Spleen (tissue), 13 donors: ENCODE data around the gene TBCB. TPM values are rescaled to one million over a fixed set of nuclear protein-coding genes. Genes with fewer than 3 reads are reported as not detected.
"Not testable (repeated sequence)": the region's sequence is repeated elsewhere in the genome, so short reads cannot be mapped to it uniquely, and the experiment has no call there.

Source experiments
- DNase-seq: peaks from one replicate; pipeline ENCODE4 v3.0.0-alpha.2; 2020
- H3K27ac ChIP-seq, 8 donors: fragments of 200-600 bp; sonication (generic) in 7 of 8; 1 replicate in 4 of 8; 2 replicates in 4 of 8; pipeline versions ENCODE4 v1.5.0 to v1.8.0; 2016 to 2021; ENCODE audit warnings: inconsistent platforms in 4 of 8, mild to moderate bottlenecking in 4 of 8, moderate library complexity in 1 of 8
- H3K27me3 ChIP-seq, 7 donors: fragments of 200-600 bp; sonication (generic) in 6 of 7; replicated peaks in 1 of 7; 1 replicate in 4 of 7; 2 replicates in 3 of 7; pipeline versions ENCODE4 v1.5.0 to v1.8.0; 2016 to 2021; ENCODE audit warnings: inconsistent platforms in 3 of 7, mild to moderate bottlenecking in 1 of 7
- H3K36me3 ChIP-seq, 6 donors: fragments of 200-600 bp; sonication (generic) in 5 of 6; 1 replicate in 4 of 6; 2 replicates in 2 of 6; pipeline versions ENCODE4 v1.5.0 to v1.8.0; 2016 to 2021; ENCODE audit warnings: inconsistent platforms in 2 of 6
- H3K4me1 ChIP-seq, 6 donors: fragments of 200-600 bp; sonication (generic) in 5 of 6; 1 replicate in 3 of 6; 2 replicates in 3 of 6; pipeline versions ENCODE4 v1.5.0 to v1.8.0; 2016 to 2021; ENCODE audit warnings: inconsistent platforms in 3 of 6
- H3K4me3 ChIP-seq, 8 donors: fragments of 200-600 bp; sonication (generic) in 7 of 8; 1 replicate in 4 of 8; 2 replicates in 4 of 8; pipeline versions ENCODE4 v1.5.0 to v1.8.0; 2016 to 2021; ENCODE audit warnings: inconsistent platforms in 4 of 8, mild to moderate bottlenecking in 4 of 8, moderate library complexity in 2 of 8
- H3K9me3 ChIP-seq, 8 donors: fragments of 200-600 bp; sonication (generic) in 7 of 8; 1 replicate in 4 of 8; 2 replicates in 4 of 8; pipeline versions ENCODE4 v1.5.0 to v1.8.0; 2016 to 2021; ENCODE audit warnings: inconsistent platforms in 4 of 8
- POLR2A ChIP-seq, 3 donors: fragments of 450-650 bp; IDR thresholded peaks; one replicate each; pipeline ENCODE4 v1.5.1; 2017; ENCODE audit warnings: antibody characterized with exemption in 3 of 3, mild to moderate bottlenecking in 1 of 3
- POLR2AphosphoS5 ChIP-seq, 3 donors: sonication (generic); formaldehyde crosslinking; IDR thresholded peaks; one replicate each; pipeline ENCODE4 v1.5.1; 2017; ENCODE audit warnings: antibody characterized with exemption in 3 of 3
- WGBS, 5 donors: extraction: QIAGEN DNeasy Blood & Tissue Kit in 3 of 5; methylation state at CpG; one replicate each; pipeline versions ENCODE4 v1.1.5 to v1.1.7; 2013 to 2018; 5-methylcytosine and 5-hydroxymethylcytosine counted together
- intact Hi-C: fragments of 100-400 bp; cut with DNase I; formaldehyde crosslinking; loops from one replicate; pipeline ENCODE4 v1.15.0; 2023; ENCODE audit warnings: low total_unique reads
- long read RNA-seq, 2 donors: transcript quantifications; one replicate each; lab custom pipeline, GENCODE V29; 2026
- polyA plus RNA-seq, 3 donors: library from polyadenylated mRNA; stranded (reverse); fragments of 200-250 nt; gene quantifications; one replicate each; pipeline ENCODE4 v1.2.1, GENCODE V29; 2013
- total RNA-seq, 7 donors: library from RNA; depleted of rRNA in 3 of 7; stranded (reverse); fragments of >200 nt in 3 of 7; fragmentation: NEBNext Ultra II Directional in 4 of 7; extraction: Animal tissue kit (Norgen Biotek cat#: 25700) in 4 of 7; gene quantifications; one replicate each; pipeline versions ENCODE4 v1.1.0 to v1.2.1, GENCODE V29; 2016 to 2021
- TF ChIP-seq, protein P1 (sequence below), 11 experiments: fragments of 200-600 bp in 7 of 11; fragments of 450-650 bp in 4 of 11; sonication (generic) in 4 of 11; IDR thresholded peaks in 8 of 11; conservative IDR thresholded peaks in 3 of 11; 1 replicate in 7 of 11; 2 replicates in 4 of 11; pipeline versions ENCODE4 v1.4.0 to v1.8.0; 2016 to 2021; ENCODE audit warnings: antibody characterized with exemption in 11 of 11, inconsistent platforms in 4 of 11, mild to moderate bottlenecking in 1 of 11
- donor health status: healthy with polysubstance abuse.
- donor health status: DM: no; HTN: no; CAD: no; lungs with moderate emphysema.
- donor health status: DM: no; HTN: no; CAD: no.
- donor health status: Bipolar disorder and iron deficiency.
- donor health status: healthy.
- donor health status: DM: no; HTN: no; CAD: no.
- donor health status: DM: yes; HTN: yes; CAD: no.

TBCB gene
- total RNA-seq (100 to 1,000 TPM in 3 of 7 donors, 10 to 100 TPM in 4; 87.8 to 120 (median 95.5) TPM), polyA plus RNA-seq (100 to 1,000 TPM; 152 to 170 (median 155) TPM)
- long read RNA-seq, donor 1, transcript TBCB-208 (5 exons, 776 nt): minor isoform, 9 of 82 reads
- long read RNA-seq, donor 1, transcript TBCB-201 (6 exons, 1,473 nt): major isoform, 53 of 82 reads
- long read RNA-seq, donor 1, partial matches to known transcripts: 15 of 82 reads
- long read RNA-seq, donor 1, other reads (novel, unspliced or antisense): 0 of 82 reads
- long read RNA-seq, donor 2, transcript TBCB-201 (6 exons, 1,473 nt): major isoform, 43 of 48 reads
- long read RNA-seq, donor 2, partial matches to known transcripts: 0 of 48 reads
- long read RNA-seq, donor 2, other reads (novel, unspliced or antisense): 0 of 48 reads

GRCh38 chr19:36115453-36116343 lies at the start of gene TBCB:
Gene TBCB, plus strand, starts transcription at chr19:36115468. Its CDS starts 93 bp downstream, at chr19:36115561.
- no peaks in the 10 kb centered on the region for H3K9me3 ChIP-seq
- TF ChIP-seq, protein P1, sequence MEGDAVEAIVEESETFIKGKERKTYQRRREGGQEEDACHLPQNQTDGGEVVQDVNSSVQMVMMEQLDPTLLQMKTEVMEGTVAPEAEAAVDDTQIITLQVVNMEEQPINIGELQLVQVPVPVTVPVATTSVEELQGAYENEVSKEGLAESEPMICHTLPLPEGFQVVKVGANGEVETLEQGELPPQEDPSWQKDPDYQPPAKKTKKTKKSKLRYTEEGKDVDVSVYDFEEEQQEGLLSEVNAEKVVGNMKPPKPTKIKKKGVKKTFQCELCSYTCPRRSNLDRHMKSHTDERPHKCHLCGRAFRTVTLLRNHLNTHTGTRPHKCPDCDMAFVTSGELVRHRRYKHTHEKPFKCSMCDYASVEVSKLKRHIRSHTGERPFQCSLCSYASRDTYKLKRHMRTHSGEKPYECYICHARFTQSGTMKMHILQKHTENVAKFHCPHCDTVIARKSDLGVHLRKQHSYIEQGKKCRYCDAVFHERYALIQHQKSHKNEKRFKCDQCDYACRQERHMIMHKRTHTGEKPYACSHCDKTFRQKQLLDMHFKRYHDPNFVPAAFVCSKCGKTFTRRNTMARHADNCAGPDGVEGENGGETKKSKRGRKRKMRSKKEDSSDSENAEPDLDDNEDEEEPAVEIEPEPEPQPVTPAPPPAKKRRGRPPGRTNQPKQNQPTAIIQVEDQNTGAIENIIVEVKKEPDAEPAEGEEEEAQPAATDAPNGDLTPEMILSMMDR (IDR thresholded peaks at IDR 0.05 in 8 of 11, conservative IDR thresholded peaks at IDR 0.05 in 3 of 11): peak in 1 of 11 experiments; percentile 4
- TF ChIP-seq POLR2AphosphoS5 (IDR thresholded peaks at IDR 0.05) (peak; percentile 86 to 89 (median 88)), POLR2A (IDR thresholded peaks at IDR 0.05) (peak in 1 of 3 donors; percentile 53)
- peak within 1 kb of the TSS; percentile 64 to 96 (median 92) for H3K27ac ChIP-seq
- WGBS, 5 donors: 6 to 12% (median 6%) methylated on average over 37 to 59 of the region's 59 CpGs
- H3K36me3 ChIP-seq: peaks cover 0 to 75% (median 45%) of the 10 kb centered on the region in 6 donors
- intact Hi-C loops: loop anchor here (10.0 kb wide), 1 partner anchor 61 kb away; the partner anchor contains the start of genes THAP8 and WDR62
- peak within 1 kb of the TSS; percentile 55 to 96 (median 80) for H3K4me3 ChIP-seq
- DNase-seq: peak; percentile 96
- peaks cover 15 to 57% (median 35%) of the 10 kb centered on the region in 6 donors for H3K4me1 ChIP-seq
- no peaks in the 10 kb centered on the region for H3K27me3 ChIP-seq

- H3K4me1 ChIP-seq: peaks cover 0 to 10% (median 1%) of the 10 kb centered on the region in 6 donors
- H3K36me3 ChIP-seq: peaks cover 0 to 81% (median 0%) of the 10 kb centered on the region in 6 donors
- H3K4me3 ChIP-seq: no peak overlapping the region
- WGBS, 5 donors: 92 to 97% (median 96%) methylated on average over 10 to 11 of the region's 11 CpGs
- no peaks in the 10 kb centered on the region for H3K27me3 ChIP-seq
- TF ChIP-seq POLR2A (IDR thresholded peaks at IDR 0.05) (no peak), POLR2AphosphoS5 (IDR thresholded peaks at IDR 0.05) (no peak)
- TF ChIP-seq, protein P1 (IDR thresholded peaks at IDR 0.05 in 8 of 11, conservative IDR thresholded peaks at IDR 0.05 in 3 of 11): no peak
- no peak for DNase-seq
- H3K9me3 ChIP-seq: no peaks in the 10 kb centered on the region
- intact Hi-C loops: no loop called here
- no peak overlapping the region for H3K27ac ChIP-seq
Observed at GRCh38 chr19:36067681-36068080, 47.6 kb upstream of the TBCB start.

GRCh38 chr19:36068810-36069499 lies 46.3 kb upstream of the TBCB start:
- 95 to 98% (median 98%) methylated on average over 16 to 54 of the region's 57 CpGs for WGBS, 5 donors
- H3K27ac ChIP-seq, H3K27me3 ChIP-seq, H3K4me3 ChIP-seq, DNase-seq, intact Hi-C loops, H3K9me3 ChIP-seq: not testable (repeated sequence)
- Histone ChIP-seq H3K4me1 (peaks cover 0 to 23% (median 7%) of the 10 kb centered on the region in 6 donors), H3K36me3 (peaks cover 0 to 82% (median 0%) of the 10 kb centered on the region in 6 donors)

GRCh38 chr19:36072081-36072480 lies 43.2 kb upstream of the TBCB start:
- H3K9me3 ChIP-seq: no peaks in the 10 kb centered on the region
- H3K27me3 ChIP-seq: no peaks in the 10 kb centered on the region
- no peak overlapping the region for H3K4me3 ChIP-seq
- no peak for DNase-seq
- intact Hi-C loops: no loop called here
- 89 to 97% (median 95%) methylated on average over 8 of the region's 8 CpGs for WGBS, 5 donors
- H3K4me1 ChIP-seq: peaks cover 0 to 24% (median 7%) of the 10 kb centered on the region in 6 donors
- no peak overlapping the region for H3K27ac ChIP-seq
- TF ChIP-seq POLR2AphosphoS5 (IDR thresholded peaks at IDR 0.05): no peak
- TF ChIP-seq, protein P1 (IDR thresholded peaks at IDR 0.05 in 8 of 11, conservative IDR thresholded peaks at IDR 0.05 in 3 of 11): no peak
- H3K36me3 ChIP-seq: peaks cover 0 to 81% (median 0%) of the 10 kb centered on the region in 6 donors
